GM19438 (cell line): ENCODE results near the gene GOLGA6L2.
"Not testable (repeated sequence)": the region's sequence is repeated elsewhere in the genome, so short reads cannot be mapped to it uniquely, and the experiment has no call there.

Experiments
- ATAC-seq: cut with Tn5 transposase; IDR thresholded peaks from one replicate; pipeline ENCODE4 v1.9.1; 2021; ENCODE audit warnings: low read depth; ENCODE audit not compliant: unreplicated experiment

Gene GOLGA6L2

DNA sequence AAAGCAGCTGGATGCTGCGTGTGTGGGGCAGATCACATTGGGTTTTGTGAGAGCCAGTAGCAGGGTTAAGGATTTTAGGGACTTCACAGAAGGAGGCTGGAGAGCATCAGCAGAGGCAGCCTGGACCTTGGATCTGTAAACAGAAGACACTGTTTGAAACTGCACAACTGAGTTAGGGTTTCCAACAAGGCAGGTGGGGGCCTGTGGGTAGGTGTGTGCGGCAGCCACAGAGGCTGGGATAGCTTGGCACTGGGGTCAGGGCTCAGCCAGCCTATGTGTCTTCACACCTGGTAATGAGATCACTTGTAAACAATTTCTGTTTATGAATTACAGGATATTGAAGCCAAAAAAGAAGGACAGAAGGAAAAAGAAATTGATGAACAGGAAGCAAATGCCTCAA, 12.3 kb downstream of the GOLGA6L2 start:
- ATAC-seq = not testable (repeated sequence)

DNA sequence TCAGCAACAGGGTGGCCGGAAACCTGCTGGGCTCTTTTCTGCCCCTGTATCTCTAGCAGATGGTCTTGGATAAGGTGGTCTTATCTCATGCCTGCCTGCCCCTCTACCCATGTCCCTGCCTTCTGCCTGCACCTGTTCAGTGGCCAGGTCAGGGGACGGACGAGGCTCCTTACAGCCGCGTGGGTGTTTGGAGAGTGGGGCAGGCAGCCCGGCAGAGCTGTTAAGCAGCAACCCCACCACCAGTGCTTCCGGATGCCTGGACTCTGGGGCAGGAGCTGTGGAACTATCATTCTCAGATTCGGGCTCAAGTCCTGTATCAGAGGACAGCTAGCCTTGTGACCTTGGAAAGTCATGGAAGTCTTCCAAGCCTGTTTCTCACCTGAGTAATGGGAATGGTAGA, 21.7 kb downstream of the GOLGA6L2 start:
- not testable (repeated sequence) for ATAC-seq

DNA sequence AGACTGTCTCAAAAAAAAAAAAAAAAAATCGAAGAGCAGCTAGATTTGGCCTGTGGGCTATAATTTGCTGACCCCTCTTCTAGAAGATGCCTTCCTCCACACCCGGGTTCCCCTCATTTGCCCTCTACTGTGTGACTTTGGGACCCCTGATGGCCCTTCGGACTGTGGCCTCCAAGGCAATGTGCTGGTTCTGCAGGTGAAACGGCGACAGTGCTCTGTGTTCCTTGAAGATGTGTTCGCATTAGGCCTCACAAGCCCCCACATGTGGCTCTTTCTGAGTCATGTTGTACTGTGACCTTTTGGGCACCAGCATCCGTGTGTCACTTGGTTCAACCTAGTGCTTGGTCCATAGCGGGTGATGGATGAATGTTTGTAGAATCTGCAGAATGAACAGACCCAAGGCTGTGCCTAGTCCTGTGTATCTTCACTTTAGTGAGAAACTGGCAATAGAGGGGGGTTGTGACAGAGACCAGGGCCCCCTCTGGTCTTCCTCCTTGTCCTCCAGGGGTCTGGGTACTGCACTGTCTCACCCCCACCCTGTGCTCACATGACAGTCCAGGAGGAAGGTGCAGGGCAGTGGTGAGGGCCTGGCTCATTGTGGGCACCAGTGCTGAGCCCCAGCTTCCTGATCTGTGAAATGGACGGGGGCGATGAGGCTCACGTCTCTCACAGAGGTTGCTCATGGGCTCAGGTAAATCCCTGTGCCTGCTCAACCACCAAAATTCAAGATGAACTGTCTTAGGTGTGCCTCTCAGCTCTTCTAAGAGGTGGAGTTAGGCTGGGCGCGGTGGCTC, 22.7 kb downstream of the GOLGA6L2 start:
- ATAC-seq = no peak

DNA sequence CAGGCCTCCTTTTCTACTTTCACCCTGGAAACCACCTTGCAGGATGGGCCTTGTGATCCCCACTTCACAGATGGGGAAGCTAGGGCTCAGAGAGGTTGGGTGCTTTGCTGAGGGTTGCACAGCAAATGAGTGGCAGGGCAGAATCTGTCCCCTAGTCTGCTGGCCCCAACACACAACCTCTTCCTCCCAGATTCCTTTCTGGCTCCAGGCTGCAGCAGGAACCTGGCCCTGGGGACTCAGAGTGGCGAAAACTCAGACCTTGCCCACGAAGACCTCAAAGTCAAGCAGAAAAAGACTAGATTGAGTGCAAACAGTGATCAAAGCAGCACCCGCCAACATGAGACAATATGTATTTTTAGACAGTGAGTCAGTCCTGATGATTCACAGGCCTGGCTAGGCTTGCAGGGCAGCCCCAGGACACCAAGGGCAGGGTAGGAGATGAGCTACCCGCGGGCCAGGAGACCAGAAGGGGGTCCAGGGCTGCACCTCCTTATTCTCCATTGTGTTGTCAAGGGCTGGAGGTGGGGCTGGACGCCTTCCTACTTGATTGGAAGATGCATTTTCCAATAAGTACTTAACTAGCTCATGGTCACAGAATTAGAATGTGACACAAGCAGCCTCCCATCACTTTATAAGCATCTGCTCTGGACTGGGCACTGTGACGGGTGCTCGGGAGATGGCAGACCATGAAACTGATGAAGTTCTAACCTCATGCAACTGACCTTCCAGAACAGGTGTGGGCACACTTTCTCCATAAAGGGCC, 23.9 kb downstream of the GOLGA6L2 start:
- no peak for ATAC-seq

DNA sequence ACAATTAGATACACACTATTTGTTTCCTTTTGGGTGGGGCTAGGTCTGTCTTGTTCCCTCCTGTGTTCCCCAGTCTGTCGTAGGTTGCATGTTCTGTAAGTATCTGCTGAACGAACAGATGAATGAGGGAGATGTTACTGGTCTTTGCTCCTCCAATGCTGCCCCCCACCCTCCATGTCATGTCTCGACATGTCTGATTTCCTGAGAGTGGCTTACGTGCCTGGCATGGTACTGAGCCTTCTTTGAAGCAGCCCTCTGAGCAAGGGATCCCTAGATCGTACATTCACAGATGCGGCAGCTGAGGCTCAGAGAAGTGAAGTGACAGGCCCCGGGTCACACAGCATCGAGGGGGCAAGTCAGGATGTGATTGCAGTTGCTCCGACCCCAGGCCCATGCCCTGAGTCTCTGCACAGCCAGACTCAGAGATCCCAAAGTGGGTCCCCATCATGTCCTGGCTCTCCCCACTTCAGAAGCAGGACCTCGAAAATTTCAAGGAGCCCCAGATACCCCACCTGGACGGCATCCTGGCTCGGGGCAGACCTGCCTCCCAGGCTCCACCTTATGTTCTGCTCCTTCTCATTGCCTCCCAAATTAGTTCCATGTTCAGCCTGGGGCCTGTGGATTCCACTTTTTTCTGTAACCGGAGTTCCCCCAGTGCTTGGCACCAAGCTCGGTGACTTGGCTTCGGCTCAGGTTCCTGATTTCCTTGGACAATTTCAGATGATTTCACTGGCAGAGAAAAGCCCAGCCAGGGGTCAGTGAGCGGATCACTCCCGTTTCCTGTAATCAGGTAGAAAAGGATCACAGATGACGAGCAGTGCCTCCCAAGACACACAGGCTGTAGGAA, 24.7 kb downstream of the GOLGA6L2 start:
- no peak for ATAC-seq

DNA sequence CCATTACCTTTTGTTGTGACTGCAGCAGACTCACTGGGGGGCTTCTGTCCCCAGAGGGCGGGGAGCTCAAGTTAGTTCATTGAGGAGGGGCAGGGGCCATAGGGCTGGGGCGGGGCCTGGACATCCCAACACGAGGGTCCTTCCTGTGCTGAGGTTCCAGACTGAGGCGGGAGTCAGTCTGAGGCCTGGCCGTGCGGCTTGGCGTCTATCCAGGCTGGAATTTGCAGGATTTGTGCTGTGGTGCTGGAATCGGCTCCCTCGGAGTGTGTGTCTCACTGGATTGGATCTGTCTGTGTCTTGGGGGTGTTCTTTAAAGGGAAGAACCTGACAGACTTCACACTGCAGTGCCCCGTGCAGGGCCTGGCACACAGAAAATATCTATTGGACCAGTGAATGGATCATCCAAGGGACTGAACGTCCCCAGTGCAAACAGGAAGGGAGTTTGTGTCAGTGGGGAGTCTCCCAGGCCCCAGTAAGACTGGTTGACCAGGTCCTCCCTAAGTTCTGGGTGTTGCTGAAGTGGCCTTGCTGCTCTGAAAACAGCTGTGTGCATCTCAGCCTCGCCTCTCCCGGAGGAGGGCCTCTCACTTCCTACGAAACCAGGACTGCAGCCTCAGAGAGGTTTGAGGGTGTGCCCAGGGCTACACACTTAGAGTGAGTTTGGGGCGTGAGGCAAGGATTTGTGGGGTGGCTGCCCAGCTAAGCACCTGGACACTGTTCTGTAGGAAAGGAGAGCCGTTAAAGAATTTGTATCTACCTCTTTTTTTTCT, 26.1 kb downstream of the GOLGA6L2 start:
- no peak for ATAC-seq

DNA sequence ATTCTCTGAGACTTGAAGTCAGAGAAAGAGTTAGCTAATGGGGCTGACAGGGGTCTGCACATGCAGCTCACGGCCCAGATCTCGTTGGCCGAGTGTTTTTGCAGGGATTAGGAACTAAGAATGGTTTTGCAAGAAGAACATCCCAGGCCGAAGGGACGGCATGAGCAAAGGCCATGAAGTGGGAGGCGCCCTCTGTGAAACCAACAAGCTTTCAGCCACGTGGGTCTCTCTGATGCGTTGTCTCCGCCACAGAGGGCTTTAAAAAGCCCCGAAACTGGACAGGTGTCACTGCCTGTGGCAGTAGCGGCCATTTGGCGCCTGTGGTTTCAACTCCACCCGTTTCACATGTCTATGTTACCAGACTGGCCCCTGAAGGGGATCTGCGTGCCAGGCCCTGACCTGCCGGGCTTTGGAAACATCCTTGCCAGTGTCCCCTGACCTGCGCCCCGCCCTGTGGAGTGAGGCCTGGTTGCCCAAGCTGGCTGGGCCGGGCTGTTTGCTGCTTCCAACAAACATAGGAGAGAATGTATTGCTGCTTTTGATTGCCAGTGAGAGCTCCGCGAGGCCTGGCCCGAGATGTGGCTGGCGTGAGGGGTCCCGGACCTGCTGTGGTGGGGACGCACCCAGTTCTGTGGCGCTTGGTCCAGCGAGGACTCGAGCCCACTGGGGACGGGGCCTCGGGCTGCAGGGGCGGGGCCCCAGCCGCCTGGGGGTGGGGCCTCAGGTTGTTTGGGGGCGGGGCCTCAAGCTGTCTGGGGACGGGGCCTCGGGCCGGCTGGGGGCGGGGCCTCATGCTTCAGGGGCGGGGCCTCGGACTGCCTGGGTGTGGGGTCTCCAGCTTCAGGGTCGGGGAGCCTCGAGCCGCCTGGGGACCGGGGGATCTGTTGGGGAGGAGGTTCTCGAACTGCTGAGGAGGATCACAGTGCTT, 30.4 kb downstream of the GOLGA6L2 start:
- no peak for ATAC-seq

DNA sequence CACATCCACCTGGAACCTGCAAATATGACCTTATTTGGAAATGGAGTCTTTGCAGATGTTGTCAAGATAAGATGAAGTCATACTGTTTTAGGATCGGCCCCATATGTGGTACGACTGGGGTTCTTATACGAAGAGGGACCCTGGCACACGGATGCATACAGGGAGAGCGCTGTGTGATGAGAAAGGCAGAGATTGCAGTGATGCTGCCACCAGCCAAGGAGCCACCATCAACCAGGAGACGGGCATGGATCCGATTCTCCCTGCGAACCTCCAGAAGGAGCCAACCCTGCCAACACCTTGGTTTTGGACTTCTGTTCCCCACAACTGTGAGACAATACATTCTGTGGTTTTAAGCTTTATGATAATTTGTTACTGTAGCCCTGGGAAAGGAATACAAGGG, 31.2 kb downstream of the GOLGA6L2 start:
- ATAC-seq = not testable (repeated sequence)

DNA sequence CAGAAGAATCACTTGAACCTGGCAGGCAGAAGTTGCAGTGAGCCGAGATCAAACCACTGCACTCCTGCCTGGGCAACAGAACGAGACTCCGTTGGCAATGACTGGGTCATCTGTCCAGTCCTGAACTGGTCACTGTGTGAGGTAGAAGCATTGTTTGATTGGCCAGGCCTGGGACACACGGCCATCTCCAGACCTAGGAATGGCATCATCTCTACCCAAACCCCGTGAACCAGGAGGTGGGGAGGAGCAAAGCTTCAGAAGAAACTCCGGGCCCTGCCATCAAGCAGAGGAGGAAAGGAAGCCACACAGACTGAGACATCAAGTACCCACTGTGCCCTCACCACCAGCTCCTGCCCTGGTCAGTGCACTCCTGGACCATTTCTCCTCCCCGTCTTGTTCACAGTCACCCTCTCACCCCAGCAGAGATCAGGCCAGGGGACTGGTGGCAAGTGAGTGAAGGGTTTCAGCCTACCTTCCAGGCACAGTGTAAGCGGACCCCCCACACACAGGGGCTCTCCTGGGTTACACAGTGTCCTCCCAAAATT, 31.6 kb downstream of the GOLGA6L2 start:
- ATAC-seq = no peak

DNA sequence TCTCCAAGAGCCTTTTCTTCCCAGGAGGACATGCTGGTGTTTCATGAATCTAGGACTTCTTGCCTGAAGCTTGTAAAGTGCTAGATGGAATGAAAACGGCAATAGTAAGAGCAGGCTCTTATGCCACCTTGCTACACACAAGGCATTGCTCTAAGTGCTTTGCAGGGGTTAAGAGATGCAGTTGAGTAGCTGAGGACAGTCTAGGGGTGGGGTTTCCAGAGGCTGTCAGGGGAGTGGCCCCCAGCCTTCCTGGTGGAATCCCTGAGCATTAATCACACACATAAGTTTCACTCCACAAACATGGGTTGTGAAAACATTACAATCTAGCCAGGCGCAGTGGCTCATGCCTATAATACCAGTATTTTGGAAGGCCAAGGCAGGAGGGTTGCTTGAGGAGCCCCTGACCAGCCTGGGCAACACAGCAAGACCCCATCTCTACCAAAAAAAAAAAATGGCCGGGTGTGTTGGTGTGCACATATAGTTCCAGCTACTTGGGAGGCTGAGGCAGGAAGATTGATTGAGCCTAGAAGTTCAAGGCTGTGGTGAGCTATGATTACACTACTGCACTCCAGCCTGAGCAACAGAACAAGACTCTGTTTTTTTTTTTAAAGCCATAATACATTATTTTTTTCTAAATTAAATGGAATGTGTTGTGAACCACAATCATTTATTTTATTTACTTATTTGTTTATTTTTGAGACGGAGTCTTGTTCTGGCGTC, 34.0 kb downstream of the GOLGA6L2 start:
- not testable (repeated sequence) for ATAC-seq

DNA sequence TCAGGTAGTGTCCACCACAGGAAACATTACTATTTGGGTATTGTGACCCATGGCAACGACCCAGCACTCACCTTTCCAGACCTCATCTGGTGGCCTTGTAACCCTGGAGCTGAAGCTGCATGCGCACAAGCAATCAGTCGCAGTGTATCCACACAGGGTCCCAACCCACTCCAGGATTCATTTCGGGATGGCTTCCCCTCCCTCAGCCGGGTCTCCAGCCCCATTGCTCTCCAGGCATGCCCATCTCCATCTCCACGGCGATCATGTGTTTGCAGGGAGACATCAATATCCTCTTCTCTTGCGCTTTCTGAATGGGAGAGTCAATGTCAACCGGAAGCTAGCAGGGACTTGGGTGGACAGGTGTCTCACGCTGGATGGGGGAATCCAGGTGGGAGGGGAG, 35.2 kb downstream of the GOLGA6L2 start:
- no peak for ATAC-seq

DNA sequence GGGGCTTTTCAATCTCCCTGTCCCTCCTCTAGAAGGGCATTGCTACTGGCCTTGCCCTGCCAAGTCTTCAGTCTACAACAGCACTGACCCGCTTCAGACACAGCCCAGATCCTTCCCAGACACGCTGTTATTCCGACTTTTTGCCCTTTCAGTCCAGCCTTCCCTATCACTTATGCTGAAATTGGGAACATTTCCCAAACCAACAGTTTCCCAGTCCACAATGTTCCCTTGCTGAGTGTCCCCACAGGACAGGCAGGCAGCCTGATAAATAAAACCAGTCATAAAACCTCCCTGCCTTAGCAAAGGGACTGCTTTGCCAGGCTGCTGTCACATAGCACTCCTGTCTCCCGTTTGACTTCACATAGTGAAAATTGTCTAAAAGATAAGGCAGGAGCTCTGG, 43.5 kb downstream of the GOLGA6L2 start:
- ATAC-seq = no peak

DNA sequence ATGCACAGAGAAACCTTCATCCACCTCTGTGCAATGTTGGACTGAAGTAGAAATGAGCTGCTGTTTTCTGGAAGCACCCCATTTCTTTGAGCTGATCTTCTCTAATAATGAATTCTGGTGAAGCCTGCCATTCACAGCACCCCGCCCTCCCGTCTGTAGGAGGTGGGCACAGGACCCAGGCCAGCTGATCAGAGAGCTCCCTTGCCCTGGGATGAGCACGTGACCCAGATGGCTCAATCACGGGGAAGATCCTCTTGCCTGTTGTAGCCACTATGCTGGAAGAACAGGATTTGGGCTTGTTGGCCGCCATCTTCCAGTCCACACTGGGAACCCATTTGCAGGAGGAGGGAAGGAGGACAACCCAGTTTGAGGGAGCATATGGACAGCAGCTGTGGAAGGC, 44.5 kb downstream of the GOLGA6L2 start:
- no peak for ATAC-seq

DNA sequence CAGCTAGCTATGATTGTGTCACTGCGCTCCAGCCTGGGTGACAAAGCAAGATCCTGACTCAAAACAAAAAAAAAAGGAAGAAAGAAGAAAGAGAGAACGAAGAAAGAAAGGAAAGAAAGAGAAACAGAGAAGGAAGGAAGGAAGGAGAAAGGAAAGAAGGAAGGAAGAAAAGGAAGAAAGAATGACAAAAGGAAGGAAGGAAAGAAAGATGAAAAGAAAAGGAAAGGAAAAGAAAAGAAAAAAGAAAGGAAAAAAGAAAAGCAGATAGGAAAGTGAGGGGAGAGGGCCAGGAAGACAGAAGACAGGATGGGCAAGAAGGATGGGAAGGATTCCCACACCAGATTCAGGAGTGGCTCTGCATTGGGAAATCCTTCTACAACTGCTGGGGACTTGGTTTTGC, 44.9 kb downstream of the GOLGA6L2 start:
- no peak for ATAC-seq

DNA sequence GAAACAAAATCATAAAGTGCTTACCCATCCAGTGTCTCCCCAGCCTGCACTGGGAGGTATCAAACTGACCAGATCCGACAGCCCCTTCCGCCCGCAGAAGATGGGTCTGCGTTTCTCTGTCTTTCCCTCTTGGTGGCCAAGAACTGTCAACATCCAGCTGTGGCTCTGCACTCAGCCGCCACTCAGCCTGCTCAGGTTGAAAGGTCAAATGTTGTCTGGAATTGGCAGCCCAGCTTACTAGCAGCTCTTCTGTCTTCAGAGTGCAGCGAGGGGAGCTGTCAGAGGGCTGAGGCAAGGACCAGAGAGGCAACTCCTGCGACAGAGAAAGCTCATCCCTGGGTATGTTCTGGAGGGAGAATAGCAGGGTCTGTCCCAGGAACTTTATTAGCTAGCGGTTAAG, 45.4 kb downstream of the GOLGA6L2 start:
- no peak for ATAC-seq

DNA sequence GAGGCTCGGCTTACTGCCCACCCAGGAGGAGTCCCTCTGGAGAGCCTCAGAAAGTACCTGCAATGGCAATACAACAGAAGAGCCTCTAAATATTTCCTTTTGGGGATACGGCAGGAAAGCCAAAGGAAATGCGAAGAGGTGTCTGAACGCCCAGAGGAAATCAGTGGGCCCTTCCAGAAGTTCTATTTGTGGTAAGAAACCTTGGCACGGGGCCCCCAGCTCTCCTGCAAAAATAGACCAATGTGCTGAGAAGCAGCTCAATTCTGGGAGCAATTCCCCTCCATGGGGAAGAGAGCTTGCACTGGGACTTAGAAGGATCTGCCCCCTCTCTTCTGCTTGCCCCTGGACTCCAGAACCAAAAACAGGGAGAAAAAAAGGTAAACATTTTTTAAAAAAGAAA, 47.8 kb downstream of the GOLGA6L2 start:
- not testable (repeated sequence) for ATAC-seq

DNA sequence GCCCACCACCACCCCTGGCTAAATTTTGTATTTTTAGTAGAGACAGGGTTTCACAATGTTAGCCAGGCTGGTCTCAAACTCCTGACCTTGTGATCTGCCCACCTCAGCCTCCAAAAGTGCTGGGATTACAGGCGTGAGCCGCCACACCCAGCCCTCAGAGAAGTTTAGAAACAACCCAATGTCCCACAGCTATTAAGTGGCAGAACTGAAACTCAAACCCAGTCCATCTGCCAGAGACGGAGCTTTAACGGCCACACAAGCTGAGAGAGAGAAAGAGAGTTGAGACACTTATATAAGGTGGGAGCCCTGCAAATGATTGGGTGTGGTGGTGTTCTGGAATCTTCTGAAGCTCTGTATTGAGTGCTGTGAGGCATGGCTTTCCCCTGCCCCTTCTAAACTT, 48.7 kb downstream of the GOLGA6L2 start:
- ATAC-seq = not testable (repeated sequence)

DNA sequence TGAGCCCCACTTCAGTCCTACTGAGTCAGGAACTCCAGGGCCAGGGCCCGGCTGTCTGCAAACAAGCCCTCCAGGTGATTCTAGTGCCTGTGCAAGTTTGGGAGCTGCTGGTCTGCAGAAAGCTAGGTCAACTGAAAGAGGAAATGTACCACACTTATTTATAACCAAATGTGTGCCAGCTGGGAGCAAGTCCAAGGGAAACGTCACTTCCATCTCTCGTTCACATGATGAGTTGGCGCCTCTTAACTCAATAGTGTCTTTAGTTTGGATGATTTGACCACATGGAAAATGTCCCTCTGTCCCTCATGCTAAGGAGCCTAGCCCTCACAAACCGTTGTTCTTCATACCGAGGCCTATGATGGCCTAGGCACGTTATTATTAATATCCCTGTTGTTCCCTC, 49.3 kb downstream of the GOLGA6L2 start:
- no peak for ATAC-seq
